Esophagus muscularis mucosa (tissue), 4 donors: Measurements from ENCODE around the gene SKIL.
"Not testable (repeated sequence)": the region's sequence is repeated elsewhere in the genome, so short reads cannot be mapped to it uniquely, and the experiment has no call there.

Source experiments
- EP300 ChIP-seq: sonication (generic); formaldehyde crosslinking; IDR thresholded peaks from one replicate; pipeline ENCODE4 v1.6.1; 2017; ENCODE audit warnings: antibody characterized with exemption
- POLR2A ChIP-seq: fragments of 450-650 bp; IDR thresholded peaks from one replicate; pipeline ENCODE4 v1.6.1; 2017; ENCODE audit warnings: antibody characterized with exemption, moderate library complexity, mild to moderate bottlenecking, low read depth
- TF ChIP-seq, protein P1 (sequence below), 3 experiments: fragments of 200-600 bp in 2 of 3; fragments of 450-650 bp in 1 of 3; sonication (generic) in 2 of 3; IDR thresholded peaks; one replicate each; pipeline ENCODE4 v1.5.1; 2017 to 2019; ENCODE audit warnings: antibody characterized with exemption in 3 of 3, mild to moderate bottlenecking in 2 of 3, moderate library complexity in 1 of 3

DNA sequence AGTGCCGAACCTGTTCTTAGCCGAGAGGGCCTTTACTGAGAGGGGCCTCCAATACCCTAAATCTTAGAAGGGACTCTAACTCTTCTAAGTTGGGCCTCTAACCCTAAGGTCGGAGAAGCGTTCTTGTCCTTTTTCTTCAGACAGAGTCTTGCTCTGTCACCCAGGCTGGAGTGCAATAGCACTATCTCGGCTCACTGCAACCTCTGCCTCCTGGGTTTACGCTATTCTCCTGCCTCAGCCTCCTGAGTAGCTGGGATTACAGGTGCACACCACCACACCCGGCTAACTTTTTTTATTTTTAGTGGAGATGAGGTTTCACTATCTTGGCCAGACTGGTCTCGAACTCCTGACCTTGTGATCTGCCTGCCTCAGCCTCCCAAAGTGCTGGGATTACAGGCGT lies 15.2 kb upstream of the SKIL start:
- TF ChIP-seq POLR2A, EP300: not testable (repeated sequence)
- TF ChIP-seq, protein P1, sequence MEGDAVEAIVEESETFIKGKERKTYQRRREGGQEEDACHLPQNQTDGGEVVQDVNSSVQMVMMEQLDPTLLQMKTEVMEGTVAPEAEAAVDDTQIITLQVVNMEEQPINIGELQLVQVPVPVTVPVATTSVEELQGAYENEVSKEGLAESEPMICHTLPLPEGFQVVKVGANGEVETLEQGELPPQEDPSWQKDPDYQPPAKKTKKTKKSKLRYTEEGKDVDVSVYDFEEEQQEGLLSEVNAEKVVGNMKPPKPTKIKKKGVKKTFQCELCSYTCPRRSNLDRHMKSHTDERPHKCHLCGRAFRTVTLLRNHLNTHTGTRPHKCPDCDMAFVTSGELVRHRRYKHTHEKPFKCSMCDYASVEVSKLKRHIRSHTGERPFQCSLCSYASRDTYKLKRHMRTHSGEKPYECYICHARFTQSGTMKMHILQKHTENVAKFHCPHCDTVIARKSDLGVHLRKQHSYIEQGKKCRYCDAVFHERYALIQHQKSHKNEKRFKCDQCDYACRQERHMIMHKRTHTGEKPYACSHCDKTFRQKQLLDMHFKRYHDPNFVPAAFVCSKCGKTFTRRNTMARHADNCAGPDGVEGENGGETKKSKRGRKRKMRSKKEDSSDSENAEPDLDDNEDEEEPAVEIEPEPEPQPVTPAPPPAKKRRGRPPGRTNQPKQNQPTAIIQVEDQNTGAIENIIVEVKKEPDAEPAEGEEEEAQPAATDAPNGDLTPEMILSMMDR (IDR thresholded peaks at IDR 0.05) = not testable (repeated sequence)
